Skeletal muscle tissue (tissue), 4 donors: ENCODE results near the gene ZNF284. TPM values are rescaled to one million over a fixed set of nuclear protein-coding genes. Genes with fewer than 3 reads are reported as not detected.

Experiments
- H3K27ac ChIP-seq: one replicate; pipeline ENCODE4 v1.7.0; 2013; ENCODE audit warnings: mild to moderate bottlenecking, low read depth, low read length, inconsistent platforms
- H3K27me3 ChIP-seq, 3 donors: one replicate each; pipeline ENCODE4 v1.7.0; 2013; ENCODE audit warnings: low read length in 3 of 3; ENCODE audit not compliant: control insufficient read depth in 3 of 3, insufficient read depth in 3 of 3
- H3K36me3 ChIP-seq, 3 donors: one replicate each; pipeline ENCODE4 v1.7.0; 2013; ENCODE audit warnings: low read length in 3 of 3; ENCODE audit not compliant: control insufficient read depth in 3 of 3, insufficient read depth in 3 of 3
- H3K4me1 ChIP-seq, 3 donors: one replicate each; pipeline ENCODE4 v1.7.0; 2013; ENCODE audit warnings: low read length in 3 of 3, mild to moderate bottlenecking in 3 of 3; ENCODE audit not compliant: control insufficient read depth in 3 of 3, insufficient read depth in 3 of 3
- H3K4me3 ChIP-seq, 3 donors: one replicate each; pipeline ENCODE4 v1.7.0; 2013; ENCODE audit warnings: low read length in 3 of 3
- H3K9ac ChIP-seq, 3 donors: one replicate each; pipeline ENCODE4 v1.7.0; 2013; ENCODE audit warnings: low read length in 3 of 3, mild to moderate bottlenecking in 3 of 3, moderate library complexity in 2 of 3, low read depth in 1 of 3
- H3K9me3 ChIP-seq, 3 donors: one replicate each; pipeline ENCODE4 v1.7.0; 2013; ENCODE audit warnings: low read length in 3 of 3; ENCODE audit not compliant: control insufficient read depth in 3 of 3
- total RNA-seq: library from RNA; depleted of rRNA; stranded (reverse); fragments of >200 nt; gene quantifications from one replicate; pipeline ENCODE4 v1.2.3, GENCODE V29; 2014
- donor health status: Osteomylitis.

Gene ZNF284
- total RNA-seq, 1 donor from 2014 or later: 2.6 TPM

DNA sequence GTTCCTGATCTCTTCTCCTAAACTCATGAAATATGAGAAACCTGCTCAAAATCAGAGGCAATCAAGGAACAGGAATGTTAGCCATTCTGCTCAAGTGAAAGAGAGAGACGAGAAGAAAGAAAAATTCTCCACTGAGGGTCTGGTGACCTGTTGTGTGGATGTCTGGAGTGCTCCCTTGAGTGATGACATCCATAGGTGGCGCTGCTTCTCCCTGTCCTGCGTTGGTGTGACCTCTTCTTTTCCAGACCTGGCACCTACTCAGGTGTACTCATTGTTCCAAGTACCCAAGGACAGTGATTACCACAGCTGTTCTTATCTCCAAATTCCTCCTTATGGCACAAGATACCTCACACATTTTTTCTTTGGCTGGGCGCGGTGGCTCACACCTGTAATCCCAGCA lies 16.1 kb upstream of the ZNF284 start:
- H3K4me1 ChIP-seq: peaks cover 11 to 13% (median 13%) of the 10 kb centered on the region in 3 donors
- peaks cover 35 to 40% (median 36%) of the 10 kb centered on the region in 3 donors for H3K36me3 ChIP-seq
- no peak overlapping the region for H3K9ac ChIP-seq
- H3K4me3 ChIP-seq: no peak overlapping the region
- peaks cover 0 to 3% (median 0%) of the 10 kb centered on the region in 3 donors for H3K27me3 ChIP-seq
- no peak overlapping the region for H3K27ac ChIP-seq
- peaks cover 0 to 7% (median 2%) of the 10 kb centered on the region in 3 donors for H3K9me3 ChIP-seq

DNA sequence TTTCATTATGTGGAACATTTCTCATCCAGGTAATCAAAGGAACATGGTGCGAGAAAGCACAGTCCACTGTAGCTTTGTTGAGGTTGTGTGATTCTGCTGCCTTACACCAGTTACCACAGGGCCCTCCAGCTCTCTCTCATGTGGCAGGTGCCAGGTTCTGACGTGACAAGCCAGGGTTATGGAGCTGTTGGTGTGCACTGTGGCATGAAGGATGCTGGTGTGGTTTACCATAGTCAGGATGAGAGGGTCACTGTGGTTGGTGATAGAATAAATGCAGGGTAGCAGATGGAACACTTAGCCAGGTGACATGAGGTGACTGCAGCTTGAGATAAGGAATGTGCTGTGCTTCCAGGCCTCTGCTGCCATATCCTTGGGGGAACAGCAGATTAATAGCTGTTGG lies 12.7 kb upstream of the ZNF284 start:
- H3K9me3 ChIP-seq: peaks cover 5 to 18% (median 10%) of the 10 kb centered on the region in 3 donors
- H3K9ac ChIP-seq: no peak overlapping the region
- H3K27me3 ChIP-seq: no peaks in the 10 kb centered on the region
- H3K4me1 ChIP-seq: no peaks in the 10 kb centered on the region
- peak overlapping the region in 1 of 3 donors; percentile 14 for H3K4me3 ChIP-seq
- H3K27ac ChIP-seq: no peak overlapping the region
- peaks cover 65 to 70% (median 68%) of the 10 kb centered on the region in 3 donors for H3K36me3 ChIP-seq

DNA sequence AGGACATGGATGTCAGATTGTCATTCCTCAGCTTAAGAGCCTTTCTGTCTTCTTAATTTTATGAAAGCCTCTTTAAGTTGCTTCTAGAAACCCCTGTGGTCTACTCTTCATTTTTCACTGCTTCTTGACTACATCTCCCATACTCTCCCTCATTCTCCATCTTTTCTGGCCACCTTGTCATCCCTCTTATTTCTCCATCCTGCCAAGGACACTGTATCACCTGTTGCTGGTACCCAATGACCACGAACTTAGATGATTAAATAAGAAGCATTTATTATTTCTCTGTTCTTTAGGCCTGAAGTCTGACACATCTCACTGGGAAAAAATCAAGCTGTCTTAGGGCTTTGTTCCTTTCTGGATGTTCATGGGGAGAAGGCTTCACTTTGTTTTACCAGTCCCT lies 10.9 kb upstream of the ZNF284 start:
- Histone ChIP-seq H3K4me3 (no peak overlapping the region), H3K9me3 (peaks cover 10 to 28% (median 11%) of the 10 kb centered on the region in 3 donors), H3K9ac (no peak overlapping the region), H3K4me1 (no peaks in the 10 kb centered on the region), H3K36me3 (peaks cover 68 to 72% (median 70%) of the 10 kb centered on the region in 3 donors), H3K27ac (no peak overlapping the region), H3K27me3 (no peaks in the 10 kb centered on the region)

DNA sequence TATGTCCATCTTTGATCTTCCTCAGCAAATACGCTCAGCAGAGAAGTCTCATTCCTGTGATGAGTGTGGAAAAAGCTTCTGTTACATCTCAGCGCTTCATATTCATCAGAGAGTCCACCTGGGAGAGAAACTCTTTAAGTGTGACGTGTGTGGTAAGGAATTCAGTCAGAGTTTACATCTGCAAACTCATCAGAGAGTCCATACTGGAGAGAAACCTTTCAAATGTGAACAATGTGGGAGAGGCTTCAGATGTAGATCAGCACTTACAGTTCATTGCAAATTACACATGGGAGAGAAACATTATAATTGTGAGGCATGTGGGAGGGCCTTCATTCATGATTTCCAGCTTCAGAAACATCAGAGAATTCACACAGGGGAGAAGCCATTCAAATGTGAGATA lies 5.7 kb upstream of the ZNF284 start:
- H3K27me3 ChIP-seq: no peaks in the 10 kb centered on the region
- H3K36me3 ChIP-seq: peaks cover 55 to 58% (median 57%) of the 10 kb centered on the region in 3 donors
- H3K27ac ChIP-seq: no peak overlapping the region
- H3K9ac ChIP-seq: no peak overlapping the region
- H3K4me1 ChIP-seq: peaks cover 0 to 3% (median under 1%) of the 10 kb centered on the region in 3 donors
- peaks cover 17 to 40% (median 26%) of the 10 kb centered on the region in 3 donors for H3K9me3 ChIP-seq
- peak overlapping the region in 2 of 3 donors; percentile 5 to 9 for H3K4me3 ChIP-seq

DNA sequence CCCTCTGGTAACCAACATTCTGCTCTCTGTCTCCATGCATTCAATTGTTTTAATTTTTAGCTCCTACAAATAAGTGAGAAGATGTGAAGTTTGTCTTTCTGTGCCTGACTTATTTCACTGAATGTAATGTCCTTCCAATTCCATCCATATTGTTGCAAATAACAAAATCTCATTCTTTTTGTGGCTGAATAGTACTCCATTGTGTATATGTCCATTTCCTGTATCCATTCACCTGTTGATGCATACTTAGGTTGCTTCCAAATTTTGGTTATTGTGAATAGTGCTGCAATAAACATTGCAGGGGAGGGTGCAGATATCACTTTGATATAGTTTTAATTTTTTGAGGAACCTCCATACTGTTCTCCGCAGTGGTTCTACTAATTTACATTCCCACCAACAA lies 2.5 kb upstream of the ZNF284 start:
- Histone ChIP-seq H3K27me3 (no peaks in the 10 kb centered on the region), H3K4me1 (peaks cover 8 to 22% (median 11%) of the 10 kb centered on the region in 3 donors), H3K9ac (no peak overlapping the region), H3K4me3 (no peak overlapping the region), H3K27ac (no peak overlapping the region), H3K36me3 (peaks cover 27 to 32% (median 27%) of the 10 kb centered on the region in 3 donors), H3K9me3 (peaks cover 11 to 26% (median 21%) of the 10 kb centered on the region in 3 donors)

DNA sequence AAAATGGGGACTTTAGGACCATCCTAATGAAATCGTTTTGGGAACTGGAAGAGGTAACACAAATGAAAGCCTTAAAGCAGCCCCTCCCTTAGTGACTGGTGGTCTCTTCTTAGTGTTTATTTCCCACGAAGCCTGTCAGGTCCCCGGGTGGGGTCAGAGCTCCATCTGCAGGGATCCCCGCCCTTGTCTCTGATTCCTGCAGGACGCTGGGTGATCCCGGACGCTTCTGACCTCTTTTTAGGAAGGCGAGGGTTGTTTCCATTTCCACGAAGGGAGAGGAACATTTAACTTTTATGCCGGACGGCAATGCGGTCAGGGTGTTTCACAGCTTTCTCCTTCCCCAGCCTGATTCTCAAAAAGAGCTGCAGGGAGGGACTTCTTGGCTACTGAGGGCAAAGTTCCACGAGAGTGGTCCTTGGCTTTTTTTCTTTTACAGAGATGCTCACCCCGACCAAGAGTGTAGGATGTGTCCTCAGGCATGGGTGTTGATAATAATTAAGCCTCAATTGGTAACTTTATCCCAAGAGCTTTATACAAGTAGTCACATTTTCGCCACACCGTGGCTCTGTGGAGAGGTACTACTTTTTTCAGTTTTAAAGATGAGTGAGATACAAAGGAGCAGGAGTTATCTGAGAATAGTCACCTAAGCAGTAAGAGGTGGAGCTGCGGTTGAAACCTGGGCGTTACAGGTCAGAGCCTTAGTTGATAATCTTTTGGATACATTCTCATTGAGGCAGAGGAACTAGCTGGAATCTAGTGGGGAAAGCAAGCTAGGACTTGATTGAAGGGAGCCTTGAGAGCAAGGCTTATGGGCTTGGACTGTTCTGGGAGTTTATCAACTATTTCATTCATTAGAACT lies 813 bp downstream of the ZNF284 start:
- H3K9me3 ChIP-seq: peaks cover 0 to 4% (median 2%) of the 10 kb centered on the region in 3 donors
- H3K27me3 ChIP-seq: no peaks in the 10 kb centered on the region
- peak overlapping the region; percentile 45 to 85 (median 80) for H3K9ac ChIP-seq
- H3K36me3 ChIP-seq: peaks cover 6 to 8% (median 6%) of the 10 kb centered on the region in 3 donors
- H3K4me3 ChIP-seq: peak overlapping the region; percentile 90 to 99 (median 98)
- H3K27ac ChIP-seq: no peak overlapping the region
- H3K4me1 ChIP-seq: peaks cover 8 to 22% (median 11%) of the 10 kb centered on the region in 3 donors

DNA sequence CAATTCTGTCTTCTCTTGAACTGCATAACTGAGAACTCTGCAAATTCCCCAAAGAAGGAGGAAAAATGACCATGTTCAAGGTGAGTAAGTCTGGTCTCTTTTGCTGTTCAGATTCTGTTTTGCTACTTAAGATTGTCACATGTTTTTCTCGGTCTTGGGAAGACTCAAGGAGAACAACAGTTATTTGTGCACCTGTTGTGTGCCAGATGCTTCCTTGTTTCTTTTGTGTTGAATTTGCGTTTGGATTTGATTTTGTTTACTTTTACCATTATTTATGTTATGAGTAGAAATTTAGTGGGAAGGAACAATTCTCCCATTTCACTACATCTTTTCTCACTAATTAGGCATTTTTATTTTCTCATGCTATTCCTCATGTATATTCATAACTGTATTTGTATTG lies 4.4 kb downstream of the ZNF284 start:
- no peak overlapping the region for H3K9ac ChIP-seq
- no peaks in the 10 kb centered on the region for H3K27me3 ChIP-seq
- peaks cover 9 to 19% (median 15%) of the 10 kb centered on the region in 3 donors for H3K36me3 ChIP-seq

DNA sequence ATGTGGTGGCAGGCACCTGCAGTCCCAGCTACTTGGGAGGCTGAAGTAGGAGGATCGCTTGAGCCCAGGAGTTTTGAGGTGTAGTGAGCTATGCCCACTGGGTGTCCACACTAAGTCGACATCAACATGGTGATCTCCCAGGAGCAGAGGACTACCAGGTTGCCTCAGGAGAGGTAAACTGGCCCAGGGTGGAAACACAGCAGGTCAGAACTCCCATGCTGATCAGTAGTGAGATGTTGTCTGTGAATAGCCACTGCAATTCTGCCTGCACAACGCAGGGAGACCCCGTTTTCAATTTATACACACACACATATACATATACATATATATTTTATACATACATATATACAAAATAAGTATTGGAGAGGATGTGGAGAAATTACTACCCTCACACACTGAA lies 20.1 kb downstream of the ZNF284 start:
- H3K36me3 ChIP-seq: peaks cover 11 to 14% (median 11%) of the 10 kb centered on the region in 3 donors
- no peak overlapping the region for H3K9ac ChIP-seq
- H3K4me1 ChIP-seq: peaks cover 6 to 8% (median 6%) of the 10 kb centered on the region in 3 donors
- H3K27ac ChIP-seq: no peak overlapping the region
- no peaks in the 10 kb centered on the region for H3K27me3 ChIP-seq
- H3K9me3 ChIP-seq: no peaks in the 10 kb centered on the region
- no peak overlapping the region for H3K4me3 ChIP-seq

More for the DNA sequence above, 4.4 kb downstream of the ZNF284 start:
- peaks cover 8 to 19% (median 10%) of the 10 kb centered on the region in 3 donors for H3K4me1 ChIP-seq
- H3K4me3 ChIP-seq: no peak overlapping the region
- H3K9me3 ChIP-seq: no peaks in the 10 kb centered on the region
- H3K27ac ChIP-seq: no peak overlapping the region

DNA sequence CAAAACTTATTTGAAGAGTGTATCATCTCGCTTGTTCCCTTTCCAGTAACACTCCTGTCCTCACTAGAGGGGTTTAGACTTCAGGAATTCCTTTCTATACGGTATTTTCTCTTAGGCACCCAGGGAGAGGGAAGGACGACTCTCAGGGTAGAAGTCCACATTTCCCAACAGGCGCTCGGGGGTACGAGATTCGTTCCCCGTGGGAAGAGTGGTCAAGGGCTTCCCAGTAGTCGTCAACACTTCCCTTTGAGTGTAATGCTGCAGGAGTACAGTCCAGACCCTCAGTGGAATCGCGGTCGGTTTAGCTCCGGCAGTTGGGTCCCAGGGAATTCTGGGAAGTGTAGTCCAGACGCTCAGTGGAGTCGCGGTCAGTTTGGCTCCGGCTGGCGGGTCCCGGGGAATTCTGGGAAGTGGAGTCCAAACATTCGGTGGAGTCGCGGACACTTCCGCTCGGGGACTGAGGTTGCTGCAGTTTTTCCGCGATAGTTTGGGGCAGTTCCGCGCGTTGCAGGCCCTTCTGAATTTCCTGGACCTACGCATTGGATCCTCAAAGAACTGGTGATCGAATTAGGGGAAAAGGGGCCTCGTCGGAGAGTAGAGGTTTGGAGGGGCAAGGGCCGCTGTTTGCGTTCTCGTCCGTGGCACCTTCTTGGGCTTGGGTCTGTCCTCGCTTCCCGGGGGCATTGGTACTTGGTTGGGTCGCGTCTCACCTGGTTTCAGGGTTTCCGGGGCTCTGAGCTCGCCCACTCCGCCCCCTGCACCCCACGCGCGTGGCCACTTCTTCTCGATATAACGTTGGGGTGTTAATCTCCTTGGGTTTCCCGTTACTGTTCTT lies 22.2 kb downstream of the ZNF284 start, which contains the start of gene ZNF224:
TSS of gene ZNF224 (plus strand) at position 431 of the 835 bp plus-strand sequence. CDS start 3,513 bp downstream, outside the sequence.
- Histone ChIP-seq H3K9ac (peak within 1 kb of the TSS; percentile 72 to 96 (median 95)), H3K9me3 (no peaks in the 10 kb centered on the region), H3K27me3 (no peaks in the 10 kb centered on the region), H3K36me3 (peaks cover 20 to 29% (median 25%) of the 10 kb centered on the region in 3 donors), H3K4me3 (peak within 1 kb of the TSS; percentile 95 to 98 (median 98)), H3K27ac (peak within 1 kb of the TSS; percentile 76), H3K4me1 (peaks cover 6 to 8% (median 6%) of the 10 kb centered on the region in 3 donors)
